HepG2 (cell line): Measurements from ENCODE around the gene MYH9. TPM values are rescaled to one million over a fixed set of nuclear protein-coding genes. Genes with fewer than 3 reads are reported as not detected.

Experiments used
- ETV6 ChIP-seq: sonication (generic); formaldehyde crosslinking; conservative IDR thresholded peaks from 2 replicates; pipeline ENCODE4 v1.4.0; 2020; ENCODE audit warnings: missing genetic modification reagents
- HNRNPL ChIP-seq: fragments of 200-400 bp; formaldehyde crosslinking; IDR thresholded peaks from 2 replicates; pipeline ENCODE4 v1.6.1; 2017; ENCODE audit warnings: mild to moderate bottlenecking, low read depth, low read length
- MEF2D ChIP-seq: sonication (generic); formaldehyde crosslinking; IDR thresholded peaks from 2 replicates; pipeline ENCODE4 v1.5.1; 2020; ENCODE audit warnings: mild to moderate bottlenecking, missing genetic modification reagents
- MXD1 ChIP-seq: sonication (generic); formaldehyde crosslinking; IDR thresholded peaks from 2 replicates; pipeline ENCODE4 v1.4.0; 2020; ENCODE audit warnings: mild to moderate bottlenecking, missing genetic modification reagents
- PHF20 ChIP-seq: sonication (generic); formaldehyde crosslinking; IDR thresholded peaks from 2 replicates; pipeline ENCODE4 v1.5.0; 2020; ENCODE audit warnings: mild to moderate bottlenecking, missing genetic modification reagents
- RBM22 ChIP-seq: fragments of 200-400 bp; formaldehyde crosslinking; optimal IDR thresholded peaks from 2 replicates; pipeline ENCODE3; 2017; ENCODE audit warnings: mild to moderate bottlenecking, low read length, moderate library complexity
- SALL1 ChIP-seq: sonication (generic); formaldehyde crosslinking; IDR thresholded peaks from 2 replicates; pipeline ENCODE4 v1.8.0; 2022; ENCODE audit warnings: mild to moderate bottlenecking, missing genetic modification reagents
- ZBTB33 ChIP-seq: sonication (generic); formaldehyde crosslinking; IDR thresholded peaks from 2 replicates; pipeline ENCODE4 v1.4.0; 2020; ENCODE audit warnings: missing genetic modification reagents
- ZBTB38 ChIP-seq: sonication (generic); formaldehyde crosslinking; IDR thresholded peaks from 2 replicates; pipeline ENCODE4 v1.5.1; 2020; ENCODE audit warnings: mild to moderate bottlenecking, missing genetic modification reagents
- ZC3H4 ChIP-seq: sonication (generic); formaldehyde crosslinking; IDR thresholded peaks from 2 replicates; pipeline ENCODE4 v1.4.0; 2020; ENCODE audit warnings: missing genetic modification reagents, borderline replicate concordance
- ZNF143 ChIP-seq: sonication (generic); formaldehyde crosslinking; IDR thresholded peaks from 2 replicates; pipeline ENCODE4 v1.4.0; 2020; ENCODE audit warnings: missing genetic modification reagents
- ZNF263 ChIP-seq: sonication (generic); formaldehyde crosslinking; IDR thresholded peaks from 2 replicates; pipeline ENCODE4 v1.4.0; 2020; ENCODE audit warnings: missing genetic modification reagents
- ZNF740 ChIP-seq: sonication (generic); formaldehyde crosslinking; IDR thresholded peaks from 2 replicates; pipeline ENCODE4 v1.4.0; 2020; ENCODE audit warnings: missing genetic modification reagents
- polyA plus RNA-seq, 8 experiments: library from polyadenylated mRNA; depleted of rRNA in 3 of 8; stranded (reverse) in 7 of 8; unstranded in 1 of 8; fragments of >200 nt; fragmentation: Illumina TruSeq in 4 of 8; extraction: Trizol in 4 of 8; gene quantifications; 2 replicates each; pipeline versions ENCODE4 v1.2.1 to v1.2.3, GENCODE V29; 2011 to 2016; ENCODE audit warnings: low read depth in 4 of 8, missing spikeins in 1 of 8, mixed read lengths in 1 of 8; ENCODE audit not compliant: insufficient read depth in 1 of 8
- total RNA-seq, 5 experiments: library from RNA; depleted of rRNA; stranded (reverse); fragments of >200 nt; fragmentation: Illumina TruSeq; extraction: Trizol; gene quantifications; 2 replicates each; pipeline ENCODE4 v1.2.3, GENCODE V29; 2016; ENCODE audit warnings: low read depth in 1 of 5
- TF ChIP-seq, protein P1 (sequence below): sonication (generic); formaldehyde crosslinking; IDR thresholded peaks from 2 replicates; pipeline ENCODE4 v1.9.0; 2022; ENCODE audit warnings: low read depth, missing genetic modification reagents
- TF ChIP-seq, protein P2 (sequence below): sonication (generic); formaldehyde crosslinking; IDR thresholded peaks from 2 replicates; pipeline ENCODE4 v1.9.0; 2022; ENCODE audit warnings: missing genetic modification reagents, mild to moderate bottlenecking, borderline replicate concordance

MYH9 gene
- total and polyA plus RNA-seq, 2 of the 13 experiments (the other 11 are each of a cell fraction or from before 2014, with no cell fraction given), result 50.7 to 98.5 TPM

- TF ChIP-seq, protein P1, sequence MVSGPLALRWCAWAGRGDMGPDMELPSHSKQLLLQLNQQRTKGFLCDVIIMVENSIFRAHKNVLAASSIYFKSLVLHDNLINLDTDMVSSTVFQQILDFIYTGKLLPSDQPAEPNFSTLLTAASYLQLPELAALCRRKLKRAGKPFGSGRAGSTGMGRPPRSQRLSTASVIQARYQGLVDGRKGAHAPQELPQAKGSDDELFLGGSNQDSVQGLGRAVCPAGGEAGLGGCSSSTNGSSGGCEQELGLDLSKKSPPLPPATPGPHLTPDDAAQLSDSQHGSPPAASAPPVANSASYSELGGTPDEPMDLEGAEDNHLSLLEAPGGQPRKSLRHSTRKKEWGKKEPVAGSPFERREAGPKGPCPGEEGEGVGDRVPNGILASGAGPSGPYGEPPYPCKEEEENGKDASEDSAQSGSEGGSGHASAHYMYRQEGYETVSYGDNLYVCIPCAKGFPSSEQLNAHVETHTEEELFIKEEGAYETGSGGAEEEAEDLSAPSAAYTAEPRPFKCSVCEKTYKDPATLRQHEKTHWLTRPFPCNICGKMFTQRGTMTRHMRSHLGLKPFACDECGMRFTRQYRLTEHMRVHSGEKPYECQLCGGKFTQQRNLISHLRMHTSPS (CRISPR knock-in tag), result peak; percentile 36; the same call in 1 of the 2 replicates
- no peak for TF ChIP-seq ZNF143 (CRISPR knock-in tag)
- 0 out of 2 replicates have a peak, but pooled peaks have one; percentile 56 for TF ChIP-seq HNRNPL
- no peak for TF ChIP-seq MEF2D (CRISPR knock-in tag)
- TF ChIP-seq, protein P2, sequence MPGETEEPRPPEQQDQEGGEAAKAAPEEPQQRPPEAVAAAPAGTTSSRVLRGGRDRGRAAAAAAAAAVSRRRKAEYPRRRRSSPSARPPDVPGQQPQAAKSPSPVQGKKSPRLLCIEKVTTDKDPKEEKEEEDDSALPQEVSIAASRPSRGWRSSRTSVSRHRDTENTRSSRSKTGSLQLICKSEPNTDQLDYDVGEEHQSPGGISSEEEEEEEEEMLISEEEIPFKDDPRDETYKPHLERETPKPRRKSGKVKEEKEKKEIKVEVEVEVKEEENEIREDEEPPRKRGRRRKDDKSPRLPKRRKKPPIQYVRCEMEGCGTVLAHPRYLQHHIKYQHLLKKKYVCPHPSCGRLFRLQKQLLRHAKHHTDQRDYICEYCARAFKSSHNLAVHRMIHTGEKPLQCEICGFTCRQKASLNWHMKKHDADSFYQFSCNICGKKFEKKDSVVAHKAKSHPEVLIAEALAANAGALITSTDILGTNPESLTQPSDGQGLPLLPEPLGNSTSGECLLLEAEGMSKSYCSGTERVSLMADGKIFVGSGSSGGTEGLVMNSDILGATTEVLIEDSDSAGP (CRISPR knock-in tag), result peak; percentile 20; the same call in 1 of the 2 replicates
- peak; percentile 60; the same call in 1 of the 2 replicates for TF ChIP-seq ZBTB33 (CRISPR knock-in tag)
- TF ChIP-seq SALL1 (CRISPR knock-in tag), result no peak; the same call in 1 of the 2 replicates
- no peak for TF ChIP-seq ETV6 (CRISPR knock-in tag)
- TF ChIP-seq ZC3H4 (CRISPR knock-in tag), result no peak
- TF ChIP-seq ZNF263 (CRISPR knock-in tag), result peak; percentile 98
- peak; percentile 94 for TF ChIP-seq ZBTB38 (CRISPR knock-in tag)
- TF ChIP-seq RBM22, result peak; percentile 52
- TF ChIP-seq ZNF740, result no peak
- TF ChIP-seq MXD1, result 0 out of 2 replicates have a peak, but pooled peaks have one; percentile 2
- TF ChIP-seq PHF20 (CRISPR knock-in tag), result no peak
- TF ChIP-seq, all 625 proteins: peak for 15
Measured at GRCh38 chr22:36344106-36344827, 43.5 kb downstream of the MYH9 start (continued).
